Liver (tissue), 9 donors: Measurements from ENCODE around the gene SNAP23. TPM values are rescaled to one million over a fixed set of nuclear protein-coding genes. Genes with fewer than 3 reads are reported as not detected.

ENCODE experiments used
- DNase-seq: peaks from one replicate; pipeline ENCODE4 v3.0.0-alpha.2; 2017; ENCODE audit warnings: low spot score
- H3K27ac ChIP-seq, 2 donors: one replicate each; pipeline ENCODE4 v1.7.0; 2013; ENCODE audit warnings: inconsistent platforms in 2 of 2, low read length in 2 of 2, control low read depth in 1 of 2, low read depth in 1 of 2, mild to moderate bottlenecking in 1 of 2
- H3K27me3 ChIP-seq, 4 donors: one replicate each; pipeline versions ENCODE4 v1.6.1 to v1.7.0; 2013; ENCODE audit warnings: low read length in 3 of 4, inconsistent platforms in 1 of 4, mild to moderate bottlenecking in 1 of 4, moderate library complexity in 1 of 4; ENCODE audit not compliant: control insufficient read depth in 4 of 4, insufficient read depth in 4 of 4
- H3K36me3 ChIP-seq, 4 donors: one replicate each; pipeline versions ENCODE4 v1.6.1 to v1.7.0; 2013; ENCODE audit warnings: low read length in 3 of 4, mild to moderate bottlenecking in 3 of 4, low read depth in 1 of 4, moderate library complexity in 1 of 4; ENCODE audit not compliant: control insufficient read depth in 4 of 4, insufficient read depth in 3 of 4
- H3K4me1 ChIP-seq, 4 donors: one replicate each; pipeline versions ENCODE4 v1.6.1 to v1.7.0; 2013; ENCODE audit warnings: low read length in 3 of 4, mild to moderate bottlenecking in 3 of 4, moderate library complexity in 1 of 4; ENCODE audit not compliant: control insufficient read depth in 4 of 4, insufficient read depth in 4 of 4
- H3K4me3 ChIP-seq, 3 donors: one replicate each; pipeline versions ENCODE4 v1.6.1 to v1.7.0; 2013; ENCODE audit warnings: low read length in 3 of 3, control low read depth in 1 of 3, low read depth in 1 of 3, mild to moderate bottlenecking in 1 of 3
- H3K9ac ChIP-seq, 2 donors: one replicate each; pipeline ENCODE4 v1.7.0; 2013; ENCODE audit warnings: low read length in 2 of 2, mild to moderate bottlenecking in 2 of 2, moderate library complexity in 2 of 2, control low read depth in 1 of 2, low read depth in 1 of 2
- H3K9me3 ChIP-seq, 4 donors: one replicate each; pipeline versions ENCODE4 v1.6.1 to v1.7.0; 2013; ENCODE audit warnings: low read length in 3 of 4; ENCODE audit not compliant: control insufficient read depth in 4 of 4
- ATF3 ChIP-seq: IDR thresholded peaks from 2 replicates; pipeline ENCODE4 v1.6.1; 2016; ENCODE audit warnings: antibody characterized with exemption
- CTCF ChIP-seq: fragments of 150-350 bp; IDR thresholded peaks from 2 replicates; pipeline ENCODE4 v1.5.1; 2017; ENCODE audit warnings: improper control_type of control experiment, low read depth, low read length; ENCODE audit not compliant: missing input control
- FOXA2 ChIP-seq: IDR thresholded peaks from 2 replicates; pipeline ENCODE4 v1.6.1; 2016; ENCODE audit warnings: antibody characterized with exemption
- GABPA ChIP-seq, 2 donors: IDR thresholded peaks in 1 of 2; conservative IDR thresholded peaks in 1 of 2; 2 replicates each; pipeline ENCODE4 v1.6.1; 2016; ENCODE audit warnings: antibody characterized with exemption in 2 of 2, mild to moderate bottlenecking in 1 of 2, moderate library complexity in 1 of 2
- HNF4A ChIP-seq, 2 donors: conservative IDR thresholded peaks; 2 replicates each; pipeline ENCODE4 v1.6.1; 2016; ENCODE audit warnings: antibody characterized with exemption in 2 of 2, mild to moderate bottlenecking in 2 of 2
- MAX ChIP-seq: IDR thresholded peaks from 2 replicates; pipeline ENCODE4 v1.6.1; 2016; ENCODE audit warnings: antibody characterized with exemption
- RAD21 ChIP-seq, 2 donors: IDR thresholded peaks; 2 replicates each; pipeline ENCODE4 v1.6.1; 2016; ENCODE audit warnings: antibody characterized with exemption in 2 of 2, mild to moderate bottlenecking in 2 of 2
- REST ChIP-seq: IDR thresholded peaks from 2 replicates; pipeline ENCODE4 v1.6.1; 2016; ENCODE audit warnings: antibody characterized with exemption, mild to moderate bottlenecking
- SP1 ChIP-seq: IDR thresholded peaks from 2 replicates; pipeline ENCODE4 v1.6.1; 2018; ENCODE audit warnings: antibody characterized with exemption, mild to moderate bottlenecking
- YY1 ChIP-seq: IDR thresholded peaks from 2 replicates; pipeline ENCODE4 v1.6.1; 2016; ENCODE audit warnings: antibody characterized with exemption, mild to moderate bottlenecking
- ZBTB33 ChIP-seq: IDR thresholded peaks from 2 replicates; pipeline ENCODE4 v1.6.1; 2016; ENCODE audit warnings: antibody characterized with exemption
- WGBS: extraction: QIAGEN DNeasy Blood & Tissue Kit; methylation state at CpG from one replicate; pipeline ENCODE4 v1.1.7; 2013; 5-methylcytosine and 5-hydroxymethylcytosine counted together
- polyA plus RNA-seq, 2 donors: library from polyadenylated mRNA; stranded (reverse) in 1 of 2; unstranded in 1 of 2; fragments of 200-250 nt in 1 of 2; fragments of >200 nt in 1 of 2; fragmentation: Nextera tagmentation in 1 of 2; extraction: Ambion mirVana in 1 of 2; gene quantifications; one replicate each; pipeline versions ENCODE4 v1.2.1 to v1.2.3, GENCODE V29; 2013 to 2015
- total RNA-seq, 2 donors: library from RNA; depleted of rRNA; stranded (reverse); fragments of >200 nt; gene quantifications; one replicate each; pipeline ENCODE4 v1.2.3, GENCODE V29; 2014
- donor health status: healthy.
- donor health status: healthy.
- donor health status: healthy.
- donor health status: healthy.
- donor health status: healthy.

Gene SNAP23
- total and polyA plus RNA-seq, 4 donors = 16.0 to 42.9 (median 25.3) TPM

GRCh38 chr15:42482701-42483100, 12.7 kb upstream of the SNAP23 start:
- WGBS = 96% methylated on average over 6 of the region's 6 CpGs
- peaks cover 0 to 5% (median under 1%) of the 10 kb centered on the region in 4 donors for H3K4me1 ChIP-seq
- no peak overlapping the region for H3K27ac ChIP-seq
- no peak for DNase-seq
- peaks cover 0 to 2% (median 0%) of the 10 kb centered on the region in 4 donors for H3K36me3 ChIP-seq
- TF ChIP-seq ATF3 (no peak), SP1 (no peak), MAX (no peak), ZBTB33 (no peak), YY1 (no peak)
- H3K9ac ChIP-seq = no peak overlapping the region
- no peaks in the 10 kb centered on the region for H3K27me3 ChIP-seq
- no peak overlapping the region for H3K4me3 ChIP-seq
- H3K9me3 ChIP-seq = no peaks in the 10 kb centered on the region

GRCh38 chr15:42483677-42484076, 11.8 kb upstream of the SNAP23 start:
- H3K9me3 ChIP-seq = no peaks in the 10 kb centered on the region
- no peaks in the 10 kb centered on the region for H3K27me3 ChIP-seq
- TF ChIP-seq FOXA2 = no peak
- no peak for TF ChIP-seq HNF4A (conservative IDR thresholded peaks at IDR 0.05)
- no peak for TF ChIP-seq ATF3
- TF ChIP-seq RAD21 (IDR thresholded peaks at IDR 0.05) = no peak
- no peak for TF ChIP-seq GABPA (IDR thresholded peaks at IDR 0.05 in 1 of 2, conservative IDR thresholded peaks at IDR 0.05 in 1 of 2)
- no peak for TF ChIP-seq SP1
- no peak for TF ChIP-seq REST
- TF ChIP-seq CTCF = no peak
- no peak for TF ChIP-seq MAX
- no peak overlapping the region for H3K27ac ChIP-seq
- H3K4me1 ChIP-seq = peaks cover 0 to 5% (median under 1%) of the 10 kb centered on the region in 4 donors
- H3K4me3 ChIP-seq = no peak overlapping the region
- DNase-seq = no peak
- H3K36me3 ChIP-seq = peaks cover 0 to 2% (median 0%) of the 10 kb centered on the region in 4 donors
- H3K9ac ChIP-seq = no peak overlapping the region
- 95% methylated on average over 1 of the region's 1 CpG for WGBS
